ENCODE measurements around the gene EZH2. TPM values are rescaled to one million over a fixed set of nuclear protein-coding genes. Genes with fewer than 3 reads are reported as not detected.
A peak's percentile ranks its signal among the peaks of the same experiment; 100 is the strongest.

EZH2 gene
- total RNA-seq, 1 experiment from 2014 or later, result 30.5 TPM

GRCh38 chr7:148865283-148865682, 18.8 kb downstream of the EZH2 start:
- CTCF ChIA-PET, result no interaction called here
- H3K79me2 ChIP-seq (ENCODE audit: low read length), result peaks cover 94% of the 10 kb centered on the region
- H3K4me2 ChIP-seq (ENCODE audit: low read length), result no peak overlapping the region
- no TSS peak for BruUV-seq (replicated peaks)
- H3F3A ChIP-seq (ENCODE audit: low read length, unreplicated experiment), result no peaks in the 10 kb centered on the region
- H4K20me1 ChIP-seq (ENCODE audit: low read length), result peaks cover 42% of the 10 kb centered on the region
- intact Hi-C loops (cut with micrococcal nuclease), result no loop called here
- H3K4me1 ChIP-seq (ENCODE audit: insufficient read depth, low read length), result no peaks in the 10 kb centered on the region
- no peak overlapping the region for H3K27ac ChIP-seq (ENCODE audit: low read length)
- peaks cover 12% of the 10 kb centered on the region; the same call in 1 of the 2 replicates for H3K36me3 ChIP-seq (ENCODE audit: low read depth, low read length)
- DNase-seq (peak; percentile 22), ATAC-seq (peak; percentile 40)
- H3K9me3 ChIP-seq (ENCODE audit: low read length), result no peaks in the 10 kb centered on the region
- POLR2A ChIA-PET (ENCODE audit: unreplicated experiment), result no interaction called here
- no peaks in the 10 kb centered on the region for H3K9me2 ChIP-seq (replicated peaks; ENCODE audit: low read length)
- no peak overlapping the region for H3K9ac ChIP-seq (ENCODE audit: low read length)
- H2AFZ ChIP-seq (ENCODE audit: low read length), result no peak overlapping the region
- TF ChIP-seq CTCF (conservative IDR thresholded peaks at IDR 0.05; ENCODE audit: low read depth, low read length), result no peak
- no peak for TF ChIP-seq EZH2phosphoT487 (IDR thresholded peaks at IDR 0.05; ENCODE audit: borderline replicate concordance, low read length)
- no peak for TF ChIP-seq EZH2 (IDR thresholded peaks at IDR 0.05; ENCODE audit: low read length, unreplicated experiment)
- no peaks in the 10 kb centered on the region for H3K27me3 ChIP-seq (ENCODE audit: low read length)
- no peak overlapping the region for H3K4me3 ChIP-seq (ENCODE audit: low read length)

DNA sequence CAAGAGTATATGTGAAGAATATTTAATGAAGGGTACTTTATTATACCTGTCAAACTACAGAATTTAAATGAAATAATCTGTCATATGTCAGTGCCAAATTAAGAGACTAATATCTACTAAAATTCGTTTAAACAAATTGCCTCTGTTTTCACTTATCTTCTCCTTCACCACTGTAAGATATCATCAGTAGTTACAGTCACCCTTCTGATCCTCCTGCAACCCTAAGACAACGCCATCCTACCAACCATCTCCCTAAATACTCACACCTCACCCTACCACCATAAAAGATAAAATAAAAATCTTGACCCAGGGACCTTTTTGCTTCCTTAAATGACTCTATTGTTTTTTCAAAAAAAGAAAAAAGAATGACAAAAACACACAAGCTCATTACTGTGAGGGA, 20.8 kb downstream of the EZH2 start:
- DNase-seq (no peak), ATAC-seq (no peak)
- Histone ChIP-seq H3K9ac (ENCODE audit: low read length) (no peak overlapping the region), H3K4me1 (ENCODE audit: insufficient read depth, low read length) (no peaks in the 10 kb centered on the region), H3K27me3 (ENCODE audit: low read length) (no peaks in the 10 kb centered on the region), H3F3A (ENCODE audit: low read length, unreplicated experiment) (no peaks in the 10 kb centered on the region), H3K4me2 (ENCODE audit: low read length) (no peak overlapping the region), H3K9me2 (replicated peaks; ENCODE audit: low read length) (no peaks in the 10 kb centered on the region), H3K4me3 (ENCODE audit: low read length) (no peak overlapping the region), H4K20me1 (ENCODE audit: low read length) (peaks cover 35% of the 10 kb centered on the region), H3K27ac (ENCODE audit: low read length) (no peak overlapping the region), H3K9me3 (ENCODE audit: low read length) (no peaks in the 10 kb centered on the region), H3K36me3 (ENCODE audit: low read depth, low read length) (peaks cover 9% of the 10 kb centered on the region; the same call in 1 of the 2 replicates), H2AFZ (ENCODE audit: low read length) (no peak overlapping the region), H3K79me2 (ENCODE audit: low read length) (peaks cover 94% of the 10 kb centered on the region)
- BruUV-seq (replicated peaks), result no TSS peak
- TF ChIP-seq CTCF (conservative IDR thresholded peaks at IDR 0.05; ENCODE audit: low read depth, low read length) (no peak), EZH2 (IDR thresholded peaks at IDR 0.05; ENCODE audit: low read length, unreplicated experiment) (no peak), EZH2phosphoT487 (IDR thresholded peaks at IDR 0.05; ENCODE audit: borderline replicate concordance, low read length) (no peak)
- intact Hi-C loops (cut with micrococcal nuclease), result no loop called here
- POLR2A ChIA-PET (ENCODE audit: unreplicated experiment), result no interaction called here
- CTCF ChIA-PET, result no interaction called here

GRCh38 chr7:148862481-148862880, 21.6 kb downstream of the EZH2 start:
- CTCF ChIA-PET, result no interaction called here
- POLR2A ChIA-PET (ENCODE audit: unreplicated experiment), result no interaction called here
- H3K36me3 ChIP-seq (ENCODE audit: low read depth, low read length), result peaks cover 1% of the 10 kb centered on the region; the same call in 1 of the 2 replicates
- TF ChIP-seq EZH2 (IDR thresholded peaks at IDR 0.05; ENCODE audit: low read length, unreplicated experiment), result no peak
- TF ChIP-seq CTCF (conservative IDR thresholded peaks at IDR 0.05; ENCODE audit: low read depth, low read length), result no peak
- no peak for TF ChIP-seq EZH2phosphoT487 (IDR thresholded peaks at IDR 0.05; ENCODE audit: borderline replicate concordance, low read length)
- no peaks in the 10 kb centered on the region for H3K4me1 ChIP-seq (ENCODE audit: insufficient read depth, low read length)
- H4K20me1 ChIP-seq (ENCODE audit: low read length), result peaks cover 35% of the 10 kb centered on the region
- H3K9me2 ChIP-seq (replicated peaks; ENCODE audit: low read length), result no peaks in the 10 kb centered on the region
- H3F3A ChIP-seq (ENCODE audit: low read length, unreplicated experiment), result no peaks in the 10 kb centered on the region
- no peaks in the 10 kb centered on the region for H3K27me3 ChIP-seq (ENCODE audit: low read length)
- no peak overlapping the region for H2AFZ ChIP-seq (ENCODE audit: low read length)
- DNase-seq (no peak), ATAC-seq (no peak)
- H3K27ac ChIP-seq (ENCODE audit: low read length), result no peak overlapping the region
- no peak overlapping the region for H3K9ac ChIP-seq (ENCODE audit: low read length)
- intact Hi-C loops (cut with micrococcal nuclease), result no loop called here
- no peak overlapping the region for H3K4me2 ChIP-seq (ENCODE audit: low read length)
- no peak overlapping the region for H3K4me3 ChIP-seq (ENCODE audit: low read length)
- H3K79me2 ChIP-seq (ENCODE audit: low read length), result peaks cover 88% of the 10 kb centered on the region
- BruUV-seq (replicated peaks), result no TSS peak
- H3K9me3 ChIP-seq (ENCODE audit: low read length), result no peaks in the 10 kb centered on the region

All from PC-3 (cell line).